HCT116 (cell line): ENCODE data around the gene DDAH1. TPM values are rescaled to one million over a fixed set of nuclear protein-coding genes. Genes with fewer than 3 reads are reported as not detected.

ENCODE experiments used
- ATAC-seq: fragments of 200-7000 bp; cut with Tn5 transposase; 2 replicates; pipeline ENCODE4 v1.9.1; 2020; ENCODE audit warnings: mild to moderate bottlenecking, moderate library complexity
- BruUV-seq: library from RNA; stranded (reverse); fragments of 400-500 nt; replicated peaks from 2 replicates; lab custom pipeline; 2021; lab: Mats Ljungman, UMichigan
- CTCF ChIA-PET: fragments of 300-600 bp; sonication (Branson Sonifier 250); formaldehyde crosslinking; loops from one replicate; lab custom pipeline; 2021; ENCODE audit warnings: antibody characterized with exemption; lab: Charles Lee
- POLR2A ChIA-PET: fragments of 300-600, 350-600 bp; sonication (Branson Sonifier 250); formaldehyde crosslinking; loops from one replicate; lab custom pipeline; 2021; ENCODE audit warnings: antibody characterized with exemption; lab: Charles Lee
- RAD21 ChIA-PET, 2 experiments: fragments of 300-600 bp; sonication (Branson Sonifier 250); formaldehyde crosslinking; loops; one replicate each; lab custom pipeline; 2023; ENCODE audit warnings: low total read pairs in 2 of 2; ENCODE audit not compliant: uncharacterized antibody in 2 of 2, unreplicated experiment in 2 of 2, low non-redundant PET in 1 of 2; lab: Charles Lee
- DNase-seq: peaks from one replicate; pipeline ENCODE4 v3.0.0-alpha.2; 2010; ENCODE audit warnings: low read depth, low spot score
- H2AFZ ChIP-seq: fragments of 200-600 bp; shearing (Covaris generic), sonication (generic); 2 replicates; pipeline ENCODE4 v1.6.1; 2017; ENCODE audit warnings: low read depth, mixed run types, mixed read lengths, antibody characterized with exemption, low read length; ENCODE audit not compliant: poor library complexity, severe bottlenecking
- H3K27ac ChIP-seq: 2 replicates; pipeline ENCODE4 v1.5.1; 2012; ENCODE audit warnings: low read depth, low read length
- H3K27me3 ChIP-seq: fragments of 200-600 bp; sonication (generic); 2 replicates; pipeline ENCODE4 v1.6.1; 2016; ENCODE audit warnings: mixed run types, low read length, mixed read lengths; ENCODE audit not compliant: insufficient read depth
- H3K36me3 ChIP-seq, 2 experiments: fragments of 200-500 bp in 1 of 2; fragments of 200-600 bp in 1 of 2; sonication (Bioruptor generic) in 1 of 2; sonication (generic) in 1 of 2; 2 replicates each; pipeline versions ENCODE4 v1.5.1 to v1.6.1; 2014 to 2016; ENCODE audit warnings: low read length in 2 of 2, inconsistent platforms in 1 of 2, mixed read lengths in 1 of 2, mixed run types in 1 of 2; ENCODE audit not compliant: insufficient read depth in 2 of 2, control insufficient read depth in 1 of 2
- H3K4me1 ChIP-seq, 2 experiments: fragments of 200-600 bp in 1 of 2; sonication (generic) in 1 of 2; 2 replicates each; pipeline versions ENCODE4 v1.5.1 to v1.6.1; 2012 to 2017; ENCODE audit warnings: low read length in 2 of 2, inconsistent platforms in 1 of 2, mild to moderate bottlenecking in 1 of 2, mixed read lengths in 1 of 2, mixed run types in 1 of 2, moderate library complexity in 1 of 2; ENCODE audit not compliant: insufficient read depth in 2 of 2, control insufficient read depth in 1 of 2
- H3K4me2 ChIP-seq: fragments of 200-600 bp; sonication (generic); 2 replicates; pipeline ENCODE4 v1.6.1; 2017; ENCODE audit warnings: mixed run types, low read length, mixed read lengths
- H3K4me3 ChIP-seq, 2 experiments: fragments of 200-600 bp in 1 of 2; sonication (generic) in 1 of 2; replicated peaks in 1 of 2; 2 replicates each; pipeline ENCODE4 v1.5.1; 2011 to 2016; ENCODE audit warnings: low read length in 2 of 2, control low read depth in 1 of 2, low read depth in 1 of 2, mild to moderate bottlenecking in 1 of 2, mixed read lengths in 1 of 2, mixed run types in 1 of 2
- H3K79me2 ChIP-seq: fragments of 200-600 bp; sonication (generic); 2 replicates; pipeline ENCODE4 v1.6.1; 2017; ENCODE audit warnings: mild to moderate bottlenecking, mixed run types, low read length, moderate library complexity, mixed read lengths; ENCODE audit not compliant: insufficient read depth
- H3K9ac ChIP-seq: fragments of 200-600 bp; sonication (generic); 2 replicates; pipeline ENCODE4 v1.6.1; 2016; ENCODE audit warnings: low read length, mixed read lengths
- H3K9me2 ChIP-seq: fragments of 200-600 bp; sonication (generic), shearing (Covaris generic); 2 replicates; pipeline ENCODE4 v1.6.1; 2017; ENCODE audit warnings: mixed run types, mild to moderate bottlenecking, moderate library complexity; ENCODE audit not compliant: insufficient read depth
- H3K9me3 ChIP-seq, 2 experiments: fragments of 200-500 bp in 1 of 2; fragments of 200-600 bp in 1 of 2; sonication (Bioruptor generic) in 1 of 2; sonication (generic) in 1 of 2; 2 replicates each; pipeline ENCODE4 v1.6.1; 2014 to 2017; ENCODE audit warnings: low read length in 2 of 2, mixed read lengths in 2 of 2, inconsistent platforms in 1 of 2, low read depth in 1 of 2, mild to moderate bottlenecking in 1 of 2, mixed run types in 1 of 2, moderate library complexity in 1 of 2; ENCODE audit not compliant: control insufficient read depth in 1 of 2, insufficient read depth in 1 of 2
- H4K20me1 ChIP-seq: fragments of 200-600 bp; sonication (generic), shearing (Covaris generic); 2 replicates; pipeline ENCODE4 v1.6.1; 2017; ENCODE audit warnings: mixed run types, mild to moderate bottlenecking, moderate library complexity; ENCODE audit not compliant: insufficient read depth
- ATF3 ChIP-seq: IDR thresholded peaks from 2 replicates; pipeline ENCODE4 v1.6.1; 2012
- CBX3 ChIP-seq: IDR thresholded peaks from 2 replicates; pipeline ENCODE4 v1.6.1; 2012; ENCODE audit warnings: low read depth
- EGR1 ChIP-seq: IDR thresholded peaks from 2 replicates; pipeline ENCODE4 v1.6.1; 2012; ENCODE audit warnings: low read depth
- ELF1 ChIP-seq: IDR thresholded peaks from 2 replicates; pipeline ENCODE4 v1.6.1; 2012; ENCODE audit warnings: low read depth, borderline replicate concordance
- EZH2phosphoT487 ChIP-seq: fragments of 200-600 bp; IDR thresholded peaks from 2 replicates; pipeline ENCODE4 v1.6.1; 2018; ENCODE audit warnings: antibody characterized with exemption, borderline replicate concordance
- JUND ChIP-seq: IDR thresholded peaks from 2 replicates; pipeline ENCODE4 v1.6.1; 2012
- POLR2A ChIP-seq: IDR thresholded peaks from 2 replicates; pipeline ENCODE4 v1.7.0; 2011; ENCODE audit warnings: borderline replicate concordance; ENCODE audit not compliant: insufficient read depth, insufficient read length; ENCODE audit errors: extremely low read depth
- POLR2AphosphoS5 ChIP-seq: IDR thresholded peaks from 2 replicates; pipeline ENCODE4 v1.6.1; 2011; ENCODE audit warnings: mild to moderate bottlenecking, low read depth, low read length, moderate library complexity
- RAD21 ChIP-seq: IDR thresholded peaks from 2 replicates; pipeline ENCODE4 v1.6.1; 2012; ENCODE audit warnings: low read depth, mild to moderate bottlenecking
- YY1 ChIP-seq: IDR thresholded peaks from 2 replicates; pipeline ENCODE4 v1.6.1; 2011; ENCODE audit warnings: low read length, low read depth, moderate library complexity, mild to moderate bottlenecking; ENCODE audit not compliant: insufficient replicate concordance; ENCODE audit errors: extremely low read depth
- ZFX ChIP-seq: fragments of 450-650 bp; IDR thresholded peaks from 2 replicates; pipeline ENCODE4 v1.6.1; 2017
- ZNF274 ChIP-seq: fragments of 200-500 bp; sonication (Bioruptor generic); IDR thresholded peaks from 2 replicates; pipeline ENCODE4 v1.6.1; 2014; ENCODE audit warnings: mild to moderate bottlenecking, low read depth, low read length, inconsistent platforms
- intact Hi-C: fragments of 100-400 bp; cut with micrococcal nuclease; formaldehyde crosslinking; loops from 2 replicates; pipeline ENCODE4 v1.10.0; 2022
- total RNA-seq: library from RNA; stranded (reverse); gene quantifications from one replicate; pipeline ENCODE4 v1.2.1, GENCODE V29; 2021; ENCODE audit not compliant: unreplicated experiment
- TF ChIP-seq, protein P1 (sequence below): IDR thresholded peaks from 2 replicates; pipeline ENCODE4 v1.6.1; 2012; ENCODE audit warnings: low read depth
- TF ChIP-seq, protein P2 (sequence below): IDR thresholded peaks from 2 replicates; pipeline ENCODE4 v1.6.1; 2011; ENCODE audit warnings: mild to moderate bottlenecking, low read length, moderate library complexity; ENCODE audit not compliant: insufficient replicate concordance; ENCODE audit errors: extremely low read depth
- TF ChIP-seq, protein P3 (sequence below): IDR thresholded peaks from 2 replicates; pipeline ENCODE4 v1.6.1; 2012

DDAH1 gene
- total RNA-seq, 1 experiment from 2014 or later: 16.6 TPM

GRCh38 chr1:85465786-85466134 lies 801 bp upstream of the DDAH1 start:
- CTCF ChIA-PET: no interaction called here
- POLR2A ChIA-PET: no interaction called here
- no peak for ATAC-seq
- BruUV-seq: no TSS peak
- RAD21 ChIA-PET: no interaction called here
- Histone ChIP-seq H4K20me1 (no peaks in the 10 kb centered on the region), H2AFZ (peak overlapping the region; percentile 66), H3K79me2 (peaks cover 12% of the 10 kb centered on the region), H3K4me1 (peaks cover 7 to 21% of the 10 kb centered on the region in 2 experiments; a peak in 3 of 4 replicates), H3K9me3 (no peaks in the 10 kb centered on the region), H3K9me2 (no peaks in the 10 kb centered on the region), H3K27ac (no peak overlapping the region), H3K27me3 (no peaks in the 10 kb centered on the region), H3K4me2 (peak overlapping the region; percentile 90)
- intact Hi-C loops: no loop called here
- no peak for TF ChIP-seq RAD21
- TF ChIP-seq, protein P1, sequence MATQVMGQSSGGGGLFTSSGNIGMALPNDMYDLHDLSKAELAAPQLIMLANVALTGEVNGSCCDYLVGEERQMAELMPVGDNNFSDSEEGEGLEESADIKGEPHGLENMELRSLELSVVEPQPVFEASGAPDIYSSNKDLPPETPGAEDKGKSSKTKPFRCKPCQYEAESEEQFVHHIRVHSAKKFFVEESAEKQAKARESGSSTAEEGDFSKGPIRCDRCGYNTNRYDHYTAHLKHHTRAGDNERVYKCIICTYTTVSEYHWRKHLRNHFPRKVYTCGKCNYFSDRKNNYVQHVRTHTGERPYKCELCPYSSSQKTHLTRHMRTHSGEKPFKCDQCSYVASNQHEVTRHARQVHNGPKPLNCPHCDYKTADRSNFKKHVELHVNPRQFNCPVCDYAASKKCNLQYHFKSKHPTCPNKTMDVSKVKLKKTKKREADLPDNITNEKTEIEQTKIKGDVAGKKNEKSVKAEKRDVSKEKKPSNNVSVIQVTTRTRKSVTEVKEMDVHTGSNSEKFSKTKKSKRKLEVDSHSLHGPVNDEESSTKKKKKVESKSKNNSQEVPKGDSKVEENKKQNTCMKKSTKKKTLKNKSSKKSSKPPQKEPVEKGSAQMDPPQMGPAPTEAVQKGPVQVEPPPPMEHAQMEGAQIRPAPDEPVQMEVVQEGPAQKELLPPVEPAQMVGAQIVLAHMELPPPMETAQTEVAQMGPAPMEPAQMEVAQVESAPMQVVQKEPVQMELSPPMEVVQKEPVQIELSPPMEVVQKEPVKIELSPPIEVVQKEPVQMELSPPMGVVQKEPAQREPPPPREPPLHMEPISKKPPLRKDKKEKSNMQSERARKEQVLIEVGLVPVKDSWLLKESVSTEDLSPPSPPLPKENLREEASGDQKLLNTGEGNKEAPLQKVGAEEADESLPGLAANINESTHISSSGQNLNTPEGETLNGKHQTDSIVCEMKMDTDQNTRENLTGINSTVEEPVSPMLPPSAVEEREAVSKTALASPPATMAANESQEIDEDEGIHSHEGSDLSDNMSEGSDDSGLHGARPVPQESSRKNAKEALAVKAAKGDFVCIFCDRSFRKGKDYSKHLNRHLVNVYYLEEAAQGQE: no peak
- no peak for TF ChIP-seq ELF1
- TF ChIP-seq, all 23 proteins: peak for 0
- peak overlapping the region; percentile 57 for H3K9ac ChIP-seq
- H3K4me3 ChIP-seq: peak overlapping the region; percentile 62 to 65
- no peaks in the 10 kb centered on the region for H3K36me3 ChIP-seq
- no peak for DNase-seq

GRCh38 chr1:85464497-85465098 lies 361 bp downstream of the DDAH1 start:
- H4K20me1 ChIP-seq: no peaks in the 10 kb centered on the region
- no peaks in the 10 kb centered on the region for H3K36me3 ChIP-seq
- BruUV-seq: no TSS peak
- peak overlapping the region; percentile 90 for H3K4me2 ChIP-seq
- H3K9me3 ChIP-seq: no peaks in the 10 kb centered on the region
- H3K9me2 ChIP-seq: no peaks in the 10 kb centered on the region
- ATAC-seq (peak; percentile 76), DNase-seq (peak; percentile 15)
- ChIA-PET CTCF (no interaction called here), POLR2A (interaction anchor here (0.6 to 1.0 kb wide), 2 partner anchors 11 to 116 kb away, joined by 3 read pairs; partner anchors contain the start of gene CCN1), RAD21 (no interaction called here)
- peak overlapping the region; percentile 79 for H3K27ac ChIP-seq
- no peaks in the 10 kb centered on the region for H3K27me3 ChIP-seq
- H2AFZ ChIP-seq: peak overlapping the region; percentile 48
- intact Hi-C loops: no loop called here
- H3K79me2 ChIP-seq: peaks cover 12% of the 10 kb centered on the region
- peak overlapping the region; percentile 62 to 65 for H3K4me3 ChIP-seq
- peaks cover 14 to 27% of the 10 kb centered on the region in 2 experiments; a peak in 3 of 4 replicates for H3K4me1 ChIP-seq
- peak overlapping the region; percentile 57 for H3K9ac ChIP-seq
- TF ChIP-seq POLR2AphosphoS5 (no peak; the same call in 1 of the 2 replicates), ZFX (peak; percentile 72), YY1 (peak; percentile 22), ATF3 (no peak), POLR2A (no peak), CBX3 (no peak), EGR1 (peak; percentile 78), EZH2phosphoT487 (no peak), ZNF274 (no peak), JUND (no peak)
- TF ChIP-seq, protein P2, sequence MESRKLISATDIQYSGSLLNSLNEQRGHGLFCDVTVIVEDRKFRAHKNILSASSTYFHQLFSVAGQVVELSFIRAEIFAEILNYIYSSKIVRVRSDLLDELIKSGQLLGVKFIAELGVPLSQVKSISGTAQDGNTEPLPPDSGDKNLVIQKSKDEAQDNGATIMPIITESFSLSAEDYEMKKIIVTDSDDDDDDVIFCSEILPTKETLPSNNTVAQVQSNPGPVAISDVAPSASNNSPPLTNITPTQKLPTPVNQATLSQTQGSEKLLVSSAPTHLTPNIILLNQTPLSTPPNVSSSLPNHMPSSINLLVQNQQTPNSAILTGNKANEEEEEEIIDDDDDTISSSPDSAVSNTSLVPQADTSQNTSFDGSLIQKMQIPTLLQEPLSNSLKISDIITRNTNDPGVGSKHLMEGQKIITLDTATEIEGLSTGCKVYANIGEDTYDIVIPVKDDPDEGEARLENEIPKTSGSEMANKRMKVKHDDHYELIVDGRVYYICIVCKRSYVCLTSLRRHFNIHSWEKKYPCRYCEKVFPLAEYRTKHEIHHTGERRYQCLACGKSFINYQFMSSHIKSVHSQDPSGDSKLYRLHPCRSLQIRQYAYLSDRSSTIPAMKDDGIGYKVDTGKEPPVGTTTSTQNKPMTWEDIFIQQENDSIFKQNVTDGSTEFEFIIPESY: no peak
- TF ChIP-seq, protein P3, sequence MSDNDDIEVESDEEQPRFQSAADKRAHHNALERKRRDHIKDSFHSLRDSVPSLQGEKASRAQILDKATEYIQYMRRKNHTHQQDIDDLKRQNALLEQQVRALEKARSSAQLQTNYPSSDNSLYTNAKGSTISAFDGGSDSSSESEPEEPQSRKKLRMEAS: peak; percentile 71
